Astrocyte (in vitro differentiated cells and primary cell): ENCODE results near the gene PALLD. TPM values are rescaled to one million over a fixed set of nuclear protein-coding genes. Genes with fewer than 3 reads are reported as not detected.

Experiments used
- DNase-seq: peaks from one replicate; pipeline ENCODE4 v3.0.0-alpha.2; 2010; ENCODE audit warnings: low read depth
- FAIRE-seq: peaks from 2 replicates; lab custom pipeline; 2011; peaks lifted over from hg19 to GRCh38; lab: Jason Lieb, UNC
- H2AFZ ChIP-seq: 2 replicates; pipeline ENCODE4 v1.6.0; 2012; ENCODE audit warnings: low read depth, low read length, inconsistent platforms
- H3K27ac ChIP-seq: 2 replicates; pipeline ENCODE4 v1.5.1; 2011; ENCODE audit warnings: low read depth, low read length, inconsistent platforms
- H3K27me3 ChIP-seq: 2 replicates; pipeline ENCODE4 v1.6.0; 2011; ENCODE audit warnings: low read length, inconsistent platforms; ENCODE audit not compliant: insufficient read depth
- H3K36me3 ChIP-seq: 2 replicates; pipeline ENCODE4 v1.5.1; 2011; ENCODE audit warnings: low read length, inconsistent platforms; ENCODE audit not compliant: insufficient read depth
- H3K4me1 ChIP-seq: 2 replicates; pipeline ENCODE4 v1.5.1; 2011; ENCODE audit warnings: low read length, inconsistent platforms; ENCODE audit not compliant: insufficient read depth
- H3K4me2 ChIP-seq: 2 replicates; pipeline ENCODE4 v1.6.0; 2012; ENCODE audit warnings: low read length, inconsistent platforms
- H3K4me3 ChIP-seq: 2 replicates; pipeline ENCODE4 v1.5.1; 2011; ENCODE audit warnings: low read depth, mild to moderate bottlenecking, low read length, inconsistent platforms; ENCODE audit not compliant: insufficient read depth
- H3K79me2 ChIP-seq: 2 replicates; pipeline ENCODE4 v1.6.0; 2012; ENCODE audit warnings: mild to moderate bottlenecking, low read length, inconsistent platforms; ENCODE audit not compliant: insufficient read depth
- H3K9ac ChIP-seq: 2 replicates; pipeline ENCODE4 v1.6.0; 2012; ENCODE audit warnings: mild to moderate bottlenecking, low read length, inconsistent platforms
- H3K9me3 ChIP-seq: 2 replicates; pipeline ENCODE4 v1.5.1; 2012; ENCODE audit warnings: low read depth, mild to moderate bottlenecking, low read length, inconsistent platforms; ENCODE audit not compliant: insufficient read depth
- H4K20me1 ChIP-seq: 2 replicates; pipeline ENCODE4 v1.6.0; 2012; ENCODE audit warnings: low read length, inconsistent platforms; ENCODE audit not compliant: insufficient read depth
- H3K27ac Mint-ChIP-seq: one replicate; pipeline ENCODE4 v1.8.0; 2021; ENCODE audit warnings: mild to moderate bottlenecking, mixed read lengths; ENCODE audit not compliant: unreplicated experiment
- H3K27me3 Mint-ChIP-seq: one replicate; pipeline ENCODE4 v1.8.0; 2021; ENCODE audit warnings: low read depth, mixed read lengths; ENCODE audit not compliant: unreplicated experiment
- H3K36me3 Mint-ChIP-seq: one replicate; pipeline ENCODE4 v1.8.0; 2021; ENCODE audit warnings: low read depth, mixed read lengths; ENCODE audit not compliant: unreplicated experiment
- H3K4me1 Mint-ChIP-seq: one replicate; pipeline ENCODE4 v1.8.0; 2021; ENCODE audit warnings: low read depth, mixed read lengths; ENCODE audit not compliant: unreplicated experiment
- H3K4me3 Mint-ChIP-seq: one replicate; pipeline ENCODE4 v1.8.0; 2021; ENCODE audit warnings: mild to moderate bottlenecking, moderate library complexity, mixed read lengths; ENCODE audit not compliant: unreplicated experiment
- H3K9me3 Mint-ChIP-seq: one replicate; pipeline ENCODE4 v1.8.0; 2021; ENCODE audit warnings: mild to moderate bottlenecking, mixed read lengths; ENCODE audit not compliant: unreplicated experiment
- EZH2 ChIP-seq: IDR thresholded peaks from 2 replicates; pipeline ENCODE4 v1.6.1; 2012; ENCODE audit warnings: mild to moderate bottlenecking, low read length, inconsistent platforms; ENCODE audit not compliant: insufficient read depth
- total RNA-seq: library from RNA; stranded (reverse); gene quantifications from 2 replicates; pipeline ENCODE4 v1.2.1, GENCODE V29; 2021
- TF ChIP-seq, protein P1 (sequence below): IDR thresholded peaks from 2 replicates; pipeline ENCODE4 v1.5.1; 2011; ENCODE audit warnings: low read depth, mild to moderate bottlenecking, inconsistent platforms, low read length, moderate library complexity; ENCODE audit not compliant: insufficient read depth

The PALLD gene
- total RNA-seq, 1 donor from 2014 or later, result 498 TPM

DNA sequence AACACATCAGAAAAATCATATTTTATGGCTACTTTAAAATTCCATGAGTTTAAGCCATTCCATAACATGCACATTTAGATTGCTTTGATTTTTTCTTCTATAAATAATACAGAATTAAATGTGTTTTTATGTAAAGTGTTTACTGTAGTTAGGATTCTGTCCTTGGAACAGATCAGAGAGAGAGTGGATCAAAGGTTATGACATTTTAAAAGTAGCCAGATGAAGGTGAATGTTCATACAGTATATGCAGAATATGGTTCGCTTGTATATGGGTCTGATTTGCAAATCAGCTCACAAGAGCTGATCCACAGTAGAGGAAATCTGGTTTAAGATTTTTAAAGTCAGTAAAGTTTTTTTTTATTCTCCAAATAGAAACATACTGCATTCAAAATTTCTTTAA, 7.2 kb upstream of the PALLD start:
- Histone ChIP-seq H3K9me3 (no peaks in the 10 kb centered on the region), H3K79me2 (no peaks in the 10 kb centered on the region), H3K4me2 (no peak overlapping the region), H3K36me3 (no peaks in the 10 kb centered on the region), H4K20me1 (no peaks in the 10 kb centered on the region), H2AFZ (no peak overlapping the region), H3K4me3 (no peak overlapping the region), H3K27ac (no peak overlapping the region), H3K4me1 (peaks cover 13% of the 10 kb centered on the region), H3K27me3 (no peaks in the 10 kb centered on the region), H3K9ac (no peak overlapping the region)
- Mint-ChIP-seq H3K27me3 (no peaks in the 10 kb centered on the region), H3K4me1 (peaks cover 38% of the 10 kb centered on the region), H3K9me3 (no peaks in the 10 kb centered on the region), H3K27ac (no peak overlapping the region), H3K36me3 (no peaks in the 10 kb centered on the region), H3K4me3 (no peak overlapping the region)
- TF ChIP-seq, protein P1, sequence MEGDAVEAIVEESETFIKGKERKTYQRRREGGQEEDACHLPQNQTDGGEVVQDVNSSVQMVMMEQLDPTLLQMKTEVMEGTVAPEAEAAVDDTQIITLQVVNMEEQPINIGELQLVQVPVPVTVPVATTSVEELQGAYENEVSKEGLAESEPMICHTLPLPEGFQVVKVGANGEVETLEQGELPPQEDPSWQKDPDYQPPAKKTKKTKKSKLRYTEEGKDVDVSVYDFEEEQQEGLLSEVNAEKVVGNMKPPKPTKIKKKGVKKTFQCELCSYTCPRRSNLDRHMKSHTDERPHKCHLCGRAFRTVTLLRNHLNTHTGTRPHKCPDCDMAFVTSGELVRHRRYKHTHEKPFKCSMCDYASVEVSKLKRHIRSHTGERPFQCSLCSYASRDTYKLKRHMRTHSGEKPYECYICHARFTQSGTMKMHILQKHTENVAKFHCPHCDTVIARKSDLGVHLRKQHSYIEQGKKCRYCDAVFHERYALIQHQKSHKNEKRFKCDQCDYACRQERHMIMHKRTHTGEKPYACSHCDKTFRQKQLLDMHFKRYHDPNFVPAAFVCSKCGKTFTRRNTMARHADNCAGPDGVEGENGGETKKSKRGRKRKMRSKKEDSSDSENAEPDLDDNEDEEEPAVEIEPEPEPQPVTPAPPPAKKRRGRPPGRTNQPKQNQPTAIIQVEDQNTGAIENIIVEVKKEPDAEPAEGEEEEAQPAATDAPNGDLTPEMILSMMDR, result no peak
- TF ChIP-seq EZH2, result no peak
- DNase-seq (no peak), FAIRE-seq (no peak)

DNA sequence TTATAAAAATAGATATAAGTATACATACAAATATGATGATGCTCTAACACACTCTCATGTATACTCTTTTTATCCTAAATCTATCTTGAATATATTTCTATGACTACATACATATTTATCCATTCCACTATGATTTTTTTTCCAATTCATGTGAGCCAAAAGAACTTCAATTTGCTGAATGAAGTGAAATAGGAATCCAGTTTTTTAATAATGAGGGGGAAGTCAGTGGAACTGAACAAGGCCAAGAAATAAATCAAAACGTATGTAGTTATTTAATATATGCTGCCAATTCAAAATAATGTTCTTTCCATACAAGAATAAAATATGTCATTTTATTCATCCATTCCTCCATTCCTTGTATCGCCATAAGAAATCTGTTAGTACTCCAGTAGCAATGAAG, 6.1 kb upstream of the PALLD start:
- Mint-ChIP-seq H3K36me3 (no peaks in the 10 kb centered on the region), H3K27ac (no peak overlapping the region), H3K27me3 (no peaks in the 10 kb centered on the region), H3K4me3 (no peak overlapping the region), H3K4me1 (peaks cover 34% of the 10 kb centered on the region), H3K9me3 (no peaks in the 10 kb centered on the region)
- H3K27me3 ChIP-seq, result no peaks in the 10 kb centered on the region
- no peak overlapping the region for H3K4me3 ChIP-seq
- H3K4me2 ChIP-seq, result no peak overlapping the region
- no peak for FAIRE-seq
- H4K20me1 ChIP-seq, result no peaks in the 10 kb centered on the region
- no peak for TF ChIP-seq EZH2
- TF ChIP-seq, protein P1, result no peak
- DNase-seq, result no peak
- H3K9ac ChIP-seq, result no peak overlapping the region
- H2AFZ ChIP-seq, result no peak overlapping the region
- no peaks in the 10 kb centered on the region for H3K79me2 ChIP-seq
- H3K9me3 ChIP-seq, result no peaks in the 10 kb centered on the region
- no peak overlapping the region for H3K27ac ChIP-seq
- peaks cover 13% of the 10 kb centered on the region for H3K4me1 ChIP-seq
- no peaks in the 10 kb centered on the region for H3K36me3 ChIP-seq

DNA sequence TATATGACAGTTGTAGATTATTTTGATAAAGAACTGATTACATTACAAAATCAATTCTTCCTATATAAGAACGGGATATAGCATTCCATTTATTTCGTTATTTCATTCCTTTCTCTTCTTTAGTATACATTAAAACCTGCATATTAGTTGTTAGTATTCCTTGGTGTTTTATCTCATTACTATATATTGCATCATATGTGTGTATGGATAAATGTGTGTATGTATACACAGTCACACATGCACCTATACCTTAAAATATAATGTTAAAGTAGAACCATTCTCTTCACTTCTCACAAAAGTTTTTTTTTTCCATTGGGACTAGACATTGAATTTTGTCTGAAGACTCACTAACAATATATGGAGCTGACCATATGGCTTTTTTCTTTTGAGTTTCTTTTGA, 5.3 kb upstream of the PALLD start:
- Mint-ChIP-seq H3K4me3 (no peak overlapping the region), H3K27ac (no peak overlapping the region), H3K27me3 (no peaks in the 10 kb centered on the region), H3K9me3 (no peaks in the 10 kb centered on the region), H3K36me3 (no peaks in the 10 kb centered on the region), H3K4me1 (peaks cover 33% of the 10 kb centered on the region)
- no peak for DNase-seq
- no peaks in the 10 kb centered on the region for H4K20me1 ChIP-seq
- H3K27ac ChIP-seq, result no peak overlapping the region
- H3K27me3 ChIP-seq, result no peaks in the 10 kb centered on the region
- no peak for FAIRE-seq
- no peaks in the 10 kb centered on the region for H3K36me3 ChIP-seq
- H3K4me2 ChIP-seq, result no peak overlapping the region
- no peaks in the 10 kb centered on the region for H3K9me3 ChIP-seq
- TF ChIP-seq, protein P1, result no peak
- no peak for TF ChIP-seq EZH2
- H3K79me2 ChIP-seq, result no peaks in the 10 kb centered on the region
- H3K4me1 ChIP-seq, result peaks cover 12% of the 10 kb centered on the region
- H2AFZ ChIP-seq, result no peak overlapping the region
- H3K9ac ChIP-seq, result no peak overlapping the region
- no peak overlapping the region for H3K4me3 ChIP-seq
